WTC11 (cell line): ENCODE data around the gene SPAG8.

Experiments used
- CTCF ChIP-seq: fragments of 200-600 bp; IDR thresholded peaks from 2 replicates; pipeline ENCODE4 v1.8.0; 2022; ENCODE audit warnings: antibody characterized with exemption
- E2F1 ChIP-seq: sonication (generic); formaldehyde crosslinking; IDR thresholded peaks from 2 replicates; pipeline ENCODE4 v1.8.0; 2022; ENCODE audit warnings: mild to moderate bottlenecking, missing genetic modification reagents
- ELF4 ChIP-seq: sonication (generic); formaldehyde crosslinking; IDR thresholded peaks from 2 replicates; pipeline ENCODE4 v1.8.1; 2022; ENCODE audit warnings: low read depth, mild to moderate bottlenecking, moderate library complexity, missing genetic modification reagents
- FOXJ3 ChIP-seq: sonication (generic); formaldehyde crosslinking; IDR thresholded peaks from 2 replicates; pipeline ENCODE4 v1.9.0; 2021; ENCODE audit warnings: missing genetic modification reagents, mild to moderate bottlenecking, borderline replicate concordance
- IRF2 ChIP-seq: sonication (generic); formaldehyde crosslinking; IDR thresholded peaks from 2 replicates; pipeline ENCODE4 v1.8.0; 2022; ENCODE audit warnings: low read depth, missing genetic modification reagents, borderline replicate concordance
- MAX ChIP-seq: sonication (generic); formaldehyde crosslinking; IDR thresholded peaks from 2 replicates; pipeline ENCODE4 v1.8.0; 2022; ENCODE audit warnings: mild to moderate bottlenecking, missing genetic modification reagents
- MXD4 ChIP-seq: fragments of 250-450 bp; sonication (Bioruptor Pico); IDR thresholded peaks from 2 replicates; pipeline ENCODE4 v1.8.0; 2021; ENCODE audit warnings: mild to moderate bottlenecking, moderate library complexity, borderline replicate concordance
- TF ChIP-seq, protein P1 (sequence below): sonication (generic); formaldehyde crosslinking; IDR thresholded peaks from 2 replicates; pipeline ENCODE4 v1.8.1; 2022; ENCODE audit warnings: mild to moderate bottlenecking, moderate library complexity, missing genetic modification reagents
- TF ChIP-seq, protein P2 (sequence below): sonication (generic); formaldehyde crosslinking; IDR thresholded peaks from 2 replicates; pipeline ENCODE4 v1.8.1; 2022; ENCODE audit warnings: low read depth, missing genetic modification reagents, borderline replicate concordance

GRCh38 chr9:35813434-35814105 is 1.5 kb upstream of the SPAG8 start:
- TF ChIP-seq FOXJ3 (CRISPR knock-in tag) (no peak), CTCF (peak; percentile 46), ELF4 (CRISPR knock-in tag) (no peak), MXD4 (no peak), MAX (CRISPR knock-in tag) (no peak), IRF2 (CRISPR knock-in tag) (no peak), E2F1 (CRISPR knock-in tag) (no peak)
- TF ChIP-seq, protein P1, sequence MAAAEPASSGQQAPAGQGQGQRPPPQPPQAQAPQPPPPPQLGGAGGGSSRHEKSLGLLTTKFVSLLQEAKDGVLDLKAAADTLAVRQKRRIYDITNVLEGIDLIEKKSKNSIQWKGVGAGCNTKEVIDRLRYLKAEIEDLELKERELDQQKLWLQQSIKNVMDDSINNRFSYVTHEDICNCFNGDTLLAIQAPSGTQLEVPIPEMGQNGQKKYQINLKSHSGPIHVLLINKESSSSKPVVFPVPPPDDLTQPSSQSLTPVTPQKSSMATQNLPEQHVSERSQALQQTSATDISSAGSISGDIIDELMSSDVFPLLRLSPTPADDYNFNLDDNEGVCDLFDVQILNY (CRISPR knock-in tag): no peak
- TF ChIP-seq, protein P2, sequence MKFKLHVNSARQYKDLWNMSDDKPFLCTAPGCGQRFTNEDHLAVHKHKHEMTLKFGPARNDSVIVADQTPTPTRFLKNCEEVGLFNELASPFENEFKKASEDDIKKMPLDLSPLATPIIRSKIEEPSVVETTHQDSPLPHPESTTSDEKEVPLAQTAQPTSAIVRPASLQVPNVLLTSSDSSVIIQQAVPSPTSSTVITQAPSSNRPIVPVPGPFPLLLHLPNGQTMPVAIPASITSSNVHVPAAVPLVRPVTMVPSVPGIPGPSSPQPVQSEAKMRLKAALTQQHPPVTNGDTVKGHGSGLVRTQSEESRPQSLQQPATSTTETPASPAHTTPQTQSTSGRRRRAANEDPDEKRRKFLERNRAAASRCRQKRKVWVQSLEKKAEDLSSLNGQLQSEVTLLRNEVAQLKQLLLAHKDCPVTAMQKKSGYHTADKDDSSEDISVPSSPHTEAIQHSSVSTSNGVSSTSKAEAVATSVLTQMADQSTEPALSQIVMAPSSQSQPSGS (CRISPR knock-in tag): no peak
